Colonic mucosa (tissue), 4 donors: ENCODE measurements around the gene EGFLAM. TPM values are rescaled to one million over a fixed set of nuclear protein-coding genes. Genes with fewer than 3 reads are reported as not detected.

Experiments
- DNase-seq: peaks from one replicate; pipeline ENCODE4 v3.0.0-alpha.2; 2020
- H3K27ac ChIP-seq: fragments of 200-600 bp; one replicate; pipeline ENCODE4 v1.8.0; 2021
- H3K27me3 ChIP-seq: fragments of 200-600 bp; one replicate; pipeline ENCODE4 v1.8.0; 2021
- H3K36me3 ChIP-seq: fragments of 200-600 bp; one replicate; pipeline ENCODE4 v1.8.0; 2021
- H3K4me1 ChIP-seq: fragments of 200-600 bp; one replicate; pipeline ENCODE4 v1.8.0; 2021; ENCODE audit warnings: mild to moderate bottlenecking
- H3K4me3 ChIP-seq: fragments of 200-600 bp; one replicate; pipeline ENCODE4 v1.8.0; 2021
- H3K9ac ChIP-seq, 2 donors: one replicate each; pipeline ENCODE4 v1.7.0; 2013; ENCODE audit warnings: control low read depth in 2 of 2, low read depth in 2 of 2, low read length in 2 of 2
- H3K9me3 ChIP-seq: fragments of 200-600 bp; one replicate; pipeline ENCODE4 v1.8.0; 2021
- CTCF ChIP-seq: fragments of 200-600 bp; IDR thresholded peaks from one replicate; pipeline ENCODE4 v1.8.0; 2022; ENCODE audit warnings: antibody characterized with exemption, mild to moderate bottlenecking
- intact Hi-C: fragments of 100-400 bp; cut with DNase I; formaldehyde crosslinking; loops from one replicate; pipeline ENCODE4 v1.14.1; 2022
- total RNA-seq, 2 donors: library from RNA; stranded (reverse); fragmentation: NEBNext Ultra II Directional in 1 of 2; extraction: Animal tissue kit (Norgen Biotek cat#: 25700) in 1 of 2; gene quantifications; one replicate each; pipeline ENCODE4 v1.2.1, GENCODE V29; 2021
- donor health status: healthy.
- donor health status: DM: no; HTN: no; CAD: no.
- donor health status: DM: no; HTN: no; CAD: no.

EGFLAM gene
- total RNA-seq, 2 donors from 2014 or later = 0.40 to 2.0 TPM

- no peaks in the 10 kb centered on the region for H3K9me3 ChIP-seq
- no peak overlapping the region for H3K4me3 ChIP-seq
- no peaks in the 10 kb centered on the region for H3K27me3 ChIP-seq
- TF ChIP-seq CTCF = peak; percentile 67
- peak; percentile 46 for DNase-seq
- H3K27ac ChIP-seq = no peak overlapping the region
- H3K9ac ChIP-seq = no peak overlapping the region
- H3K4me1 ChIP-seq = no peaks in the 10 kb centered on the region
- intact Hi-C loops = no loop called here
- H3K36me3 ChIP-seq = no peaks in the 10 kb centered on the region
Observed at GRCh38 chr5:38382898-38383297, 124.5 kb downstream of the EGFLAM start.

GRCh38 chr5:38383701-38384100, 125.3 kb downstream of the EGFLAM start:
- Histone ChIP-seq H3K4me1 (no peaks in the 10 kb centered on the region), H3K4me3 (no peak overlapping the region), H3K27me3 (no peaks in the 10 kb centered on the region), H3K27ac (no peak overlapping the region), H3K36me3 (no peaks in the 10 kb centered on the region), H3K9me3 (no peaks in the 10 kb centered on the region), H3K9ac (no peak overlapping the region)
- intact Hi-C loops = no loop called here
- no peak for DNase-seq
- TF ChIP-seq CTCF = no peak

GRCh38 chr5:38384396-38384795, 126.0 kb downstream of the EGFLAM start:
- Histone ChIP-seq H3K9me3 (no peaks in the 10 kb centered on the region), H3K36me3 (no peaks in the 10 kb centered on the region), H3K27me3 (no peaks in the 10 kb centered on the region), H3K4me1 (no peaks in the 10 kb centered on the region), H3K27ac (no peak overlapping the region), H3K4me3 (no peak overlapping the region), H3K9ac (no peak overlapping the region)
- no peak for TF ChIP-seq CTCF
- no peak for DNase-seq
- intact Hi-C loops = no loop called here

- no peak overlapping the region for H3K9ac ChIP-seq
- H3K27me3 ChIP-seq = no peaks in the 10 kb centered on the region
Observed at GRCh38 chr5:38387161-38387560, 128.8 kb downstream of the EGFLAM start.

GRCh38 chr5:38393636-38394035, 135.3 kb downstream of the EGFLAM start:
- H3K27ac ChIP-seq = no peak overlapping the region
- H3K27me3 ChIP-seq = no peaks in the 10 kb centered on the region
- intact Hi-C loops = no loop called here
- no peaks in the 10 kb centered on the region for H3K9me3 ChIP-seq
- no peaks in the 10 kb centered on the region for H3K36me3 ChIP-seq
- H3K4me1 ChIP-seq = no peaks in the 10 kb centered on the region
- no peak overlapping the region for H3K9ac ChIP-seq
- no peak overlapping the region for H3K4me3 ChIP-seq
- no peak for DNase-seq
- no peak for TF ChIP-seq CTCF

More at GRCh38 chr5:38387161-38387560, 128.8 kb downstream of the EGFLAM start:
- no peak overlapping the region for H3K27ac ChIP-seq
- no peak overlapping the region for H3K4me3 ChIP-seq
- no peaks in the 10 kb centered on the region for H3K4me1 ChIP-seq
- H3K9me3 ChIP-seq = no peaks in the 10 kb centered on the region
- no peak for TF ChIP-seq CTCF
- H3K36me3 ChIP-seq = no peaks in the 10 kb centered on the region
- intact Hi-C loops = no loop called here
- DNase-seq = no peak

- TF ChIP-seq CTCF = no peak
- no peak overlapping the region for H3K9ac ChIP-seq
- H3K27me3 ChIP-seq = no peaks in the 10 kb centered on the region
- no peaks in the 10 kb centered on the region for H3K9me3 ChIP-seq
- intact Hi-C loops = no loop called here
- no peak overlapping the region for H3K27ac ChIP-seq
- no peak overlapping the region for H3K4me3 ChIP-seq
- H3K4me1 ChIP-seq = no peaks in the 10 kb centered on the region
- no peak for DNase-seq
- no peaks in the 10 kb centered on the region for H3K36me3 ChIP-seq
Observed at GRCh38 chr5:38396766-38397165, 138.4 kb downstream of the EGFLAM start.
